ENCODE results near the gene SAP30BP. TPM values are rescaled to one million over a fixed set of nuclear protein-coding genes. Genes with fewer than 3 reads are reported as not detected.

SAP30BP gene
- total and polyA plus RNA-seq, 4 donors = 20.9 to 33.4 (median 30.2) TPM

GRCh38 chr17:75673487-75673886 lies 6.3 kb downstream of the SAP30BP start:
- Histone ChIP-seq H3K27ac (ENCODE audit: low read depth in 1 of 2, low read length in 2 of 2) (no peak overlapping the region), H3K9ac (ENCODE audit: low read depth in 1 of 2, low read length in 2 of 2) (no peak overlapping the region), H3K4me1 (ENCODE audit: control insufficient read depth in 4 of 4, insufficient read depth in 4 of 4, low read length in 3 of 4) (peaks cover 0 to 8% (median 3%) of the 10 kb centered on the region in 4 donors), H3K27me3 (ENCODE audit: control insufficient read depth in 4 of 4, insufficient read depth in 4 of 4, low read length in 3 of 4) (no peaks in the 10 kb centered on the region), H3K9me3 (ENCODE audit: control insufficient read depth in 4 of 4, low read length in 3 of 4) (no peaks in the 10 kb centered on the region), H3K36me3 (ENCODE audit: control insufficient read depth in 4 of 4, insufficient read depth in 3 of 4, low read depth in 1 of 4, low read length in 3 of 4) (peaks cover 12 to 50% (median 37%) of the 10 kb centered on the region in 4 donors), H3K4me3 (ENCODE audit: low read depth in 1 of 3, low read length in 3 of 3) (no peak overlapping the region)
- no peak for DNase-seq (ENCODE audit: low spot score)
- 91% methylated on average over 4 of the region's 4 CpGs for WGBS
- TF ChIP-seq YY1 (IDR thresholded peaks at IDR 0.05) (no peak), FOXA2 (IDR thresholded peaks at IDR 0.05) (no peak), JUND (IDR thresholded peaks at IDR 0.05) (no peak), RXRA (IDR thresholded peaks at IDR 0.05) (no peak), TAF1 (conservative IDR thresholded peaks at IDR 0.05) (no peak), HNF4G (IDR thresholded peaks at IDR 0.05) (no peak), NR2F2 (IDR thresholded peaks at IDR 0.05) (no peak), RAD21 (IDR thresholded peaks at IDR 0.05) (no peak)
- TF ChIP-seq, protein P1, sequence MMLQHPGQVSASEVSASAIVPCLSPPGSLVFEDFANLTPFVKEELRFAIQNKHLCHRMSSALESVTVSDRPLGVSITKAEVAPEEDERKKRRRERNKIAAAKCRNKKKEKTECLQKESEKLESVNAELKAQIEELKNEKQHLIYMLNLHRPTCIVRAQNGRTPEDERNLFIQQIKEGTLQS (IDR thresholded peaks at IDR 0.05) = no peak
- TF ChIP-seq, protein P2, sequence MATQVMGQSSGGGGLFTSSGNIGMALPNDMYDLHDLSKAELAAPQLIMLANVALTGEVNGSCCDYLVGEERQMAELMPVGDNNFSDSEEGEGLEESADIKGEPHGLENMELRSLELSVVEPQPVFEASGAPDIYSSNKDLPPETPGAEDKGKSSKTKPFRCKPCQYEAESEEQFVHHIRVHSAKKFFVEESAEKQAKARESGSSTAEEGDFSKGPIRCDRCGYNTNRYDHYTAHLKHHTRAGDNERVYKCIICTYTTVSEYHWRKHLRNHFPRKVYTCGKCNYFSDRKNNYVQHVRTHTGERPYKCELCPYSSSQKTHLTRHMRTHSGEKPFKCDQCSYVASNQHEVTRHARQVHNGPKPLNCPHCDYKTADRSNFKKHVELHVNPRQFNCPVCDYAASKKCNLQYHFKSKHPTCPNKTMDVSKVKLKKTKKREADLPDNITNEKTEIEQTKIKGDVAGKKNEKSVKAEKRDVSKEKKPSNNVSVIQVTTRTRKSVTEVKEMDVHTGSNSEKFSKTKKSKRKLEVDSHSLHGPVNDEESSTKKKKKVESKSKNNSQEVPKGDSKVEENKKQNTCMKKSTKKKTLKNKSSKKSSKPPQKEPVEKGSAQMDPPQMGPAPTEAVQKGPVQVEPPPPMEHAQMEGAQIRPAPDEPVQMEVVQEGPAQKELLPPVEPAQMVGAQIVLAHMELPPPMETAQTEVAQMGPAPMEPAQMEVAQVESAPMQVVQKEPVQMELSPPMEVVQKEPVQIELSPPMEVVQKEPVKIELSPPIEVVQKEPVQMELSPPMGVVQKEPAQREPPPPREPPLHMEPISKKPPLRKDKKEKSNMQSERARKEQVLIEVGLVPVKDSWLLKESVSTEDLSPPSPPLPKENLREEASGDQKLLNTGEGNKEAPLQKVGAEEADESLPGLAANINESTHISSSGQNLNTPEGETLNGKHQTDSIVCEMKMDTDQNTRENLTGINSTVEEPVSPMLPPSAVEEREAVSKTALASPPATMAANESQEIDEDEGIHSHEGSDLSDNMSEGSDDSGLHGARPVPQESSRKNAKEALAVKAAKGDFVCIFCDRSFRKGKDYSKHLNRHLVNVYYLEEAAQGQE (IDR thresholded peaks at IDR 0.05) = no peak
- TF ChIP-seq, protein P3, sequence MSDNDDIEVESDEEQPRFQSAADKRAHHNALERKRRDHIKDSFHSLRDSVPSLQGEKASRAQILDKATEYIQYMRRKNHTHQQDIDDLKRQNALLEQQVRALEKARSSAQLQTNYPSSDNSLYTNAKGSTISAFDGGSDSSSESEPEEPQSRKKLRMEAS (IDR thresholded peaks at IDR 0.05) = no peak
- TF ChIP-seq, protein P4, sequence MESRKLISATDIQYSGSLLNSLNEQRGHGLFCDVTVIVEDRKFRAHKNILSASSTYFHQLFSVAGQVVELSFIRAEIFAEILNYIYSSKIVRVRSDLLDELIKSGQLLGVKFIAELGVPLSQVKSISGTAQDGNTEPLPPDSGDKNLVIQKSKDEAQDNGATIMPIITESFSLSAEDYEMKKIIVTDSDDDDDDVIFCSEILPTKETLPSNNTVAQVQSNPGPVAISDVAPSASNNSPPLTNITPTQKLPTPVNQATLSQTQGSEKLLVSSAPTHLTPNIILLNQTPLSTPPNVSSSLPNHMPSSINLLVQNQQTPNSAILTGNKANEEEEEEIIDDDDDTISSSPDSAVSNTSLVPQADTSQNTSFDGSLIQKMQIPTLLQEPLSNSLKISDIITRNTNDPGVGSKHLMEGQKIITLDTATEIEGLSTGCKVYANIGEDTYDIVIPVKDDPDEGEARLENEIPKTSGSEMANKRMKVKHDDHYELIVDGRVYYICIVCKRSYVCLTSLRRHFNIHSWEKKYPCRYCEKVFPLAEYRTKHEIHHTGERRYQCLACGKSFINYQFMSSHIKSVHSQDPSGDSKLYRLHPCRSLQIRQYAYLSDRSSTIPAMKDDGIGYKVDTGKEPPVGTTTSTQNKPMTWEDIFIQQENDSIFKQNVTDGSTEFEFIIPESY (IDR thresholded peaks at IDR 0.05) = no peak

DNA sequence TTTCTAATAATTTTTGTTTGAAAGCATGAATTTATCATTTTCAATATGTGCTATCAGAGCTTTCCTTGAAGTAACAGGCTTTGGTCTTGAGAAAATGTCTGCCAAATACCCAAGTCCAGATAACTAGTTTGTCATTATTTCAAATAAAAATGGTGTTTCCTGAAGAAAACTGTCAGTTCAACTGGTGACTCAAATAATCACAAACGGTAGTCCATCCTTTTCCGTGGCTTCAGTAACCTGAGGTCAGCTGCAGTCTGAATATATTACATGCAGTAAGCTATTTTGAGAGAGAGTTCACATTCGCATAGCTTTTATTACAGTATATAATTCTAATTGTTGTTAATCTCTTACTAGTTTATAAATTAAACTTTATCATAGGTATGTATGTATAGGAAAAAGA lies 9.3 kb downstream of the SAP30BP start:
- DNase-seq (ENCODE audit: low spot score) = no peak
- Histone ChIP-seq H3K36me3 (ENCODE audit: control insufficient read depth in 4 of 4, insufficient read depth in 3 of 4, low read depth in 1 of 4, low read length in 3 of 4) (peaks cover 7 to 37% (median 29%) of the 10 kb centered on the region in 4 donors), H3K9me3 (ENCODE audit: control insufficient read depth in 4 of 4, low read length in 3 of 4) (no peaks in the 10 kb centered on the region), H3K9ac (ENCODE audit: low read depth in 1 of 2, low read length in 2 of 2) (no peak overlapping the region), H3K4me3 (ENCODE audit: low read depth in 1 of 3, low read length in 3 of 3) (no peak overlapping the region), H3K27me3 (ENCODE audit: control insufficient read depth in 4 of 4, insufficient read depth in 4 of 4, low read length in 3 of 4) (no peaks in the 10 kb centered on the region), H3K4me1 (ENCODE audit: control insufficient read depth in 4 of 4, insufficient read depth in 4 of 4, low read length in 3 of 4) (no peaks in the 10 kb centered on the region), H3K27ac (ENCODE audit: low read depth in 1 of 2, low read length in 2 of 2) (no peak overlapping the region)
- TF ChIP-seq HNF4A (conservative IDR thresholded peaks at IDR 0.05) = no peak
- TF ChIP-seq, protein P5, sequence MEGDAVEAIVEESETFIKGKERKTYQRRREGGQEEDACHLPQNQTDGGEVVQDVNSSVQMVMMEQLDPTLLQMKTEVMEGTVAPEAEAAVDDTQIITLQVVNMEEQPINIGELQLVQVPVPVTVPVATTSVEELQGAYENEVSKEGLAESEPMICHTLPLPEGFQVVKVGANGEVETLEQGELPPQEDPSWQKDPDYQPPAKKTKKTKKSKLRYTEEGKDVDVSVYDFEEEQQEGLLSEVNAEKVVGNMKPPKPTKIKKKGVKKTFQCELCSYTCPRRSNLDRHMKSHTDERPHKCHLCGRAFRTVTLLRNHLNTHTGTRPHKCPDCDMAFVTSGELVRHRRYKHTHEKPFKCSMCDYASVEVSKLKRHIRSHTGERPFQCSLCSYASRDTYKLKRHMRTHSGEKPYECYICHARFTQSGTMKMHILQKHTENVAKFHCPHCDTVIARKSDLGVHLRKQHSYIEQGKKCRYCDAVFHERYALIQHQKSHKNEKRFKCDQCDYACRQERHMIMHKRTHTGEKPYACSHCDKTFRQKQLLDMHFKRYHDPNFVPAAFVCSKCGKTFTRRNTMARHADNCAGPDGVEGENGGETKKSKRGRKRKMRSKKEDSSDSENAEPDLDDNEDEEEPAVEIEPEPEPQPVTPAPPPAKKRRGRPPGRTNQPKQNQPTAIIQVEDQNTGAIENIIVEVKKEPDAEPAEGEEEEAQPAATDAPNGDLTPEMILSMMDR (IDR thresholded peaks at IDR 0.05; ENCODE audit: low read depth, low read length, missing input control) = no peak
- TF ChIP-seq JUND (IDR thresholded peaks at IDR 0.05) = no peak
- no peak for TF ChIP-seq YY1 (IDR thresholded peaks at IDR 0.05)
- TF ChIP-seq, protein P2 (IDR thresholded peaks at IDR 0.05) = no peak
- no peak for TF ChIP-seq EGR1 (IDR thresholded peaks at IDR 0.05; ENCODE audit: low read depth in 2 of 2)
- WGBS = 77% methylated on average over 3 of the region's 3 CpGs
